Activated CD4-positive, CD25-positive, alpha-beta regulatory T cell (primary cell): ENCODE data around the gene HS2ST1.

Experiments used
- DNase-seq, 4 experiments: peaks; one replicate each; lab custom pipeline; 2025; lab: John Stamatoyannopoulos, UW

The HS2ST1 gene

GRCh38 chr1:87115317-87115890 lies 201.0 kb downstream of the HS2ST1 start:
- no peak for DNase-seq

GRCh38 chr1:87115891-87116290 lies 201.5 kb downstream of the HS2ST1 start:
- no peak for DNase-seq

DNA sequence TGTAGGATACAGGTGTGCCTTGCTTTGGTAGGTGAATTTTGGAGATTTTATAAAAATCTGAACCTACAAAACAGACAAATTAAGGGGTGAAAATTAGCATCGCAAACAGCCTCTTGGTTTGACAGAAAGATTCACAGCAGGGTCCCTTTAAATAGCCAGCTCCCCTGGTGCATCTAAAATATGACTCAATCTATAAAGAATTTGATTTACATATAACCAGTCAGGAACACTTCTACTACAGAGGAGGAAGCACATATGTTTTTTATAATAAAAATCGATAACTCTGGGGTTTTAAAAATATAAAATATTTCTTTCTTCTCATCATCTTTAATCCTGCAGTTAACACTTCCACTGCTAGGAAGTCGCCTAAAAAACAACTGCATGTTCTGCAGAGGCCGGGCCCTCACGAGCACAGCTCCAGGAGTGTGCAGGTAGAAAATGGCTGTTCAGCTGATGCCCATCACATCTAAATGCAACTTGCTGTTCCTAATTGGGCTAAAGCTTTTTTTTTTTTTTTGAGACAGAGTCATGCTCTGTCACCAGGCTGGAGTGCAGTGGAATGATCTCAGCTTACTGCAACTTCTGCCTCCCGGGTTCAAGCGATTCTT lies 203.4 kb downstream of the HS2ST1 start:
- DNase-seq: no peak

GRCh38 chr1:87119541-87120140 lies 205.2 kb downstream of the HS2ST1 start:
- no peak for DNase-seq

GRCh38 chr1:87120779-87121178 lies 206.3 kb downstream of the HS2ST1 start:
- DNase-seq: no peak

DNA sequence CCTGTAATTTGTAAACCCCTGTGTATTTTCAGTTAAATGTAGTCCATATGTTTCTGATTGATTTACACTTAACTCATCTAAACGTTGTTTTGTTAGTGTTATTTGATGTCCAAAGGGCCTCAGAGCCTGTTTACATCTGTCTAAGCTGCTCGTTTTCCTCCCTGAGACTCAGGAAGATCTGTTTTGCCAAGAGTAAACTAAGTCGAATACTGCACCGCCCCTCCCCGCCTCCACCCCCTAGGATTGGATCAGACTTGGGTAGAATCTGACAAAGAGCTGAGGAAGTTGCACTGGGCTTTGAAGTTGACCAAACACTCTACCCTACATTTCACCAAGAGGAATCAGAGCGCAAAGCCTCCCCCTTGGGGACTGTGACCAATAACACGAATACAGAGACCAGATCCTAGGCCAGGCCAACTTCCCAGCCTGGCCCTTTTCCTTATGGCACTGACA lies 207.3 kb downstream of the HS2ST1 start:
- DNase-seq: no peak

DNA sequence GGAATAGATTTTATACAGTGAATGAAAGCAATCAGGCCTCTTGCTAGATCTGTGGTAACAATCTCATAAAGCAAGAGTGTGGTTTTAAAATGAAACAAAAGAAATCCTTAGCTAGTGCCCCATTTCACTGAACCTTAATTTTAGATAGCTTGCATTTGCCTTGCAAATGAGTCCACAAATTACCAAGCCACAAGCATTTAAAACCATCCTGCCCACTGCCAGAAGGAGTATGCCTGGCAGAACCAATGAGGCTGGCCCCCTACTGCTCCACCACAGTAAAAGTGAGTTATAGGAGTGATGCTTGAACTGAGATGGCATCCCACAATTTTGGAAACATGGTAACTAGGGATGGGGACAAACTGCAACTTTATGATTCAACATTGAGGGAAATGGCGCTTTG lies 207.8 kb downstream of the HS2ST1 start:
- no peak for DNase-seq

- no peak for DNase-seq
These were observed 209.2 kb downstream of the HS2ST1 start for GRCh38 chr1:87123610-87124009.

GRCh38 chr1:87126886-87127505 lies 212.6 kb downstream of the HS2ST1 start:
- DNase-seq: no peak

DNA sequence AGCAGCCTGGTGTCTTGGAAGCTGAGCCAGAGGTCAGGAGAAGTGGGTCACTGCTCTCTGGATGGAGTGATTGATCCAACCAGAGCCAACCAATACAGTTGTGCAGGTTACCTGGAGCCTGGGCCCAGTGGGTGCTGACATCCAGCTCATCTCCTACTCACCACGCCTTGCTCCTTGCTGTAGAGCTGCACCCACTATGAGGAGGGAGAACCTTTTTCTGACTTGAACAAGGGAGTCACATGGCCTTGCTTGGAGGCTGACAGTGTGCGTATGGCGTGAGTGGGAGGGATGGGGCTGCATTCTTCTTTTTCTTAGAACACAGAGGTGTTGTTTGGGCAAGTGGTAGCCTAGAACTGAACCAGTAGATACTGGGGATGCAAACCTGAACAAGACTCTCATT lies 213.1 kb downstream of the HS2ST1 start:
- no peak for DNase-seq

DNA sequence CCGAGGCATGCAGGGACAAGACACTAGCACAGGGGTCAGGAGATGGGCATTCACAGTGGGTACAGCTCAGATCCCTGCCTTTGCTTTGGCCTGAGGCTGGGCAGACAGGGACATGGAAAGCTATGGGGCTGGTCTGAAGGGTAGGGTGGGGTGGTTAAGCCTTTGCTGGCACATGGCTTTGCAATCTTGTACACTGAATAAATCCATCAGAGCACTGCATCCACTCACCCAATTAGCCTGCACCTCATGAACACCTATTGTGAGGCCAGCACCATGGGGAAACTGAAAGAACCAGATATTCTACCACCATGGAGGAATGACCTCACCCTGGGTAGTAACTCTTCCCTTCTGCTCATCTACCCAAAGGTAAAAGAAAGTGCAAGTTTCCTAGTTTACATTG lies 214.6 kb downstream of the HS2ST1 start:
- DNase-seq: no peak

GRCh38 chr1:87129606-87130005 lies 215.2 kb downstream of the HS2ST1 start:
- DNase-seq: no peak

DNA sequence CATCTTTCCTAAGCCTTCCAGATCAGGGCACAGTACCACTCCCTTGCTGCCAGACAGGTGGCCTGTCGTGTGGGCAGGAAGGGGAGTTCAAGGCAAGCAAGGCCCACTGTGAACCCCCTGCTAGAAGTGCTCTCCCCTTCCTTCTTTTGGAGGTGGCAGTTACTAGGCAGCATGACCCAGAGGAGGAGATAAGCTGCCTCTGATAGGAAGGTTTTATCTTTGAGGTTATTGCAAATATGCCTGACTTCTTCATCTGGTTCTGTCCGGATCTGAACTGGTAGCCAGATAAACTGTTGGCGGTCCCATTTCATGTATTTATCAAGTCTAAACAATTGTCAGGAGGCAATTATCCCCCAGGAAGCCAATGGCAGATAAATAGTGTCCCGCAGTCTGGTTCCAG lies 216.0 kb downstream of the HS2ST1 start:
- DNase-seq: no peak

- peak; percentile 50 to 61 (median 55) for DNase-seq
These were observed 217.4 kb downstream of the HS2ST1 start for GRCh38 chr1:87131809-87132283.

- no peak for DNase-seq
These were observed 217.9 kb downstream of the HS2ST1 start for GRCh38 chr1:87132284-87132870.

DNA sequence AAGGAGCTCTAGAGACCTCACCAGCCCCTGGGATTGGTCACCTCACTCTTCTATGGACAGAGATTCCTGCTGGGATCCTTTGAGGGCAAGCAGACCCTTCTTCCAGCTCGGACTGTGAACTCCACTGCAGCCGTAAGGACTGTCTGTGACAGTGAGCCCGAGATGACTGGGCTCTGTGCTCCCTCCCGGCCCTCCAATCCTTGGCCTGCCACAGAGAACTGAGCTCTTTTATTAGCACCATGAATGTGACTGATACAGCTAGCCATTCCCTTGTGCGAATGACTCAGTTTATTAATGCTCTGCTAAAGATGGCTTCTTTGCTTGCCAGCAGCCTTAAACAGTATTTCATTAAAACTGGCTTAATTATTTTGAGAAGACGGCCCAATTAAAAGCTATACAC lies 219.6 kb downstream of the HS2ST1 start:
- no peak for DNase-seq

DNA sequence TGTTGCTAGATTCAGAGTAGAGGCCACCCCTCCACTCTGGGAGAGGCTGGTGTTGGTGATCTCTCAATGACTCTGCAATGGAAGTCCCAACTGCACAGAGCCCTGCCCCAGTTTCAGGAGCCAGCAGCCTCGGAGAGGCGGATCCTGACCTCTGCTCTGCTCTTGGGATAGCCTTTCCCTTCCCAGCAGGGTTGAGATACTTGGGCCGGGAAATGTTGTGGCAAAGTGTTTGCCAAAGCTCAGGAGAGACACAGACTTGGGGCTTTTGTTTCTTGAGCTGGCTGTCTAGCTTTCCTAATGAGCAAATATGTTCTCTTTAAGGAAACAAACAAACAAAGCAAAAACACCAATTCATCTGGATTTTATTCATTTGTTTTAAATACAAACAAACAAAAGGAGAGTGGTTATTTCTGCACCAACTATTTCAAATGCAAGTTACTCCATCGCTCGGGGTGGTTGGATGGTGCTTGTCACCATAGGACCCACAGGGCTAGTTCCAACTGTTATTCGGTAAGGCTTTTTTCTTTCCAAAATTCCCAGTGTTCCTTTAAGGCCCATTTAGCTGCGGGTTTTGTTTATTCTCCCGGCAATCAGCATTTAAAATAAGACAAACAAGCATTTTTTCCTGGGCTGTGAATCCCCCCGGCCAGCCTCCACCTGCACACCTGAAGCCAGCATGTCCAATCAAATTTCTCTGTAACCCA lies 220.3 kb downstream of the HS2ST1 start:
- DNase-seq: no peak

DNA sequence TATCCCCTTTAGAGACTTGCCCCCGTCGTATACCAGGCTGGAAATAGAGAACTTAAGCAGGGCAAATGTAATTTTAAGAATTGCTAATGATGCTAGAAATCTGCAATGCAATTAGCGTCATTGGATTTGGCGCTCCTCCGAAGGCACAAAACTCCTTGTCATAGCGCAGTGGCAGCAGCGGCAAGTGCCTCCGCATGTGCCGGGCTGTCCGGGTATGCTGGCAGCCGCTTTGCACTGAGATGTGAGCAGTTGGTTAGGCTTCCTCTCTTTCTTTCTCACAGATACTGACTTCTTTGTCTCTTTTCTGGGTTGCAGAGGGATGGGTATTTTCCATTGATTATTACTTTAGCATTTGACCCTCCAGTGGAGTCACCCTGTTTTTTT lies 220.9 kb downstream of the HS2ST1 start:
- DNase-seq: no peak

DNA sequence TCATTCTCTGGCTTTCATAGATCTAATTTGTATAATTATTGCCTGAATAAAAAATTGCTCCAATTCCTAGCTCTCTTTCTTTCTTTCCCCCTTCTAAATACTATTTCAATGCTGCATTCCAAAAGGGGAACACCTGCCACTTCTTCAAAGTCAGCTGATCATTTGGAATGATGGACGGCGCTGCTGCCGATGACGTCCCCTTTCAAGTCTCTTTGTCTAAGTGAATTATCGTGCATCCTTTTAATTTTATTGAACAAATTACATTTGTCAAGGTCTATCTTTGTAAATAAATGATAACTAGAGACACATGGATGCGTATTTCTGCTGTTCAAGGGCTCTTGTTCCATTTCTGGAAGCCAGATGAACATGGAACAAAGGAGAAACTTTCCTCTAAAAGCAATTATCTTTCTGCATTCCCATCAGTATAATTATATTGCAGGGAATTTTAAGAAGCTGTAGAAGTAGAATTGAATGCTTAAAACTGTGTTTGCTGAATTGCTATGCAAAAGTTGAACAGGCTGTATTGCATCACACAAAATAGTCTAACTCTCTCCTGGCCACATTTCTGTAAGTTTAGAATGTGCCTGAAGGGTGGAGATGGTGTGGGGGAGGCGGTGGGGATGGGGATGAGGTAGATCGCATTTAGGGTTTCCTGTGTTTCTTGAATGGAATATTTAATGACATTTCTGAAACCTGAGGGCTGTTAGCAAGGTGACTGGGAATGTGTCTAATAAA lies 222.3 kb downstream of the HS2ST1 start:
- no peak for DNase-seq

- no peak for DNase-seq
These were observed 222.9 kb downstream of the HS2ST1 start for GRCh38 chr1:87137342-87137739.

- DNase-seq: no peak
These were observed 226.6 kb downstream of the HS2ST1 start for GRCh38 chr1:87140831-87141540.
